Left kidney (tissue), 2 donors: ENCODE measurements around the gene TNFSF10. TPM values are rescaled to one million over a fixed set of nuclear protein-coding genes. Genes with fewer than 3 reads are reported as not detected.

Source experiments
- DNase-seq: peaks from one replicate; pipeline ENCODE4 v3.0.0-alpha.2; 2013
- polyA plus RNA-seq: library from polyadenylated mRNA; unstranded; fragments of 120-200 nt; gene quantifications from one replicate; pipeline ENCODE4 v1.2.1, GENCODE V29; 2013; ENCODE audit not compliant: insufficient read length

Gene TNFSF10
- polyA plus RNA-seq, 1 donor, result 42.4 TPM

DNA sequence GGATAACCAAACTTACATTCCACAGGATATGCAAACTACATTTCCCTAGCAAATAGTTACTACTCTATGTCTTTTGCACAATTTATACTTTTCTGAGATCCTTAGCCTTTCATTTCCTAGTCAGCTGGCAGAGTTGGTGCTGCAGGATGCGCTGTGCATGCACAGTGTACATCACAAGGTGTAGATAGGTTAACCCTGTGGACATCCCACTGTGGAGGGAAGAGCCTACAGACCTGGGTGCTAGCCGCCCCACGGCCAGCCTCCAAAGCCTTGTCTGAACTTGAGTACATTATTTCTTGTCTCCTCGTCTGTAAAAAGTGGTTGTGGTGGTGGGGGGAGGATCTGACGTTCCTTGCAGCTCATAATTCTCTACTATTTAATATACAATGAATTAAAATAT is 3.5 kb downstream of the TNFSF10 start:
- DNase-seq, result no peak

DNA sequence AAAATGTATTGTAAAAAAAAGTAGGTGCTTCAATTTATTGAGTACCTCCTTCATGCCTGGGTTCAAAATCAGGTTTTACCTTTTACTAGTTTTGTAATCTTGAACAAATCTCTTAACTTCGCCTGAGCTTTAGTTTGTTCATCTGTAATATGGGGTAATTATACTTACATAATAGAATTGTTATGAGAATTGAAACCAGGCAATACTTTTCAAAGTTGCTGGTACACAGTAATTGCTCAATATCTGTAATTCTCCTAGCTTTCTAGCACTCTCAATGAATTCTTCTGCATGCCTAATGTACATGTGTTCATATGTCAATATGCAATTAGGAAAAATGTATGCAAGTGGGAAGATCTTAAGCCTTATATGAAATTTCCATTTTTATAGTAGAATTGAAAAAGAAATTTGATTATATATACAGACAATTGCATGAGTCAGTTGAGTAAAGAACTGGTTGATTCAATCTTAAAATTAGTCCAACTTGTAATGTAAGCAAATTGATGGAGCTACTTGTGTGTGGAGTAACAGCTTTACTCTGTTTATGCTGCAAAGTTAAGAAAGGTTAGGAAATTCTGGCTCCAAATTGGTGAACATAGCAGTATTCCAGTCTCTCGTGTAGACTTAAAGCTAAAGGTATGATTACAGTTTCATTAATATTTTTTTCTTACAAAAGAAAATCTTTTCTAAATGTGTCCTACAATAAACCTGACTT is 4.1 kb downstream of the TNFSF10 start:
- DNase-seq, result no peak

DNA sequence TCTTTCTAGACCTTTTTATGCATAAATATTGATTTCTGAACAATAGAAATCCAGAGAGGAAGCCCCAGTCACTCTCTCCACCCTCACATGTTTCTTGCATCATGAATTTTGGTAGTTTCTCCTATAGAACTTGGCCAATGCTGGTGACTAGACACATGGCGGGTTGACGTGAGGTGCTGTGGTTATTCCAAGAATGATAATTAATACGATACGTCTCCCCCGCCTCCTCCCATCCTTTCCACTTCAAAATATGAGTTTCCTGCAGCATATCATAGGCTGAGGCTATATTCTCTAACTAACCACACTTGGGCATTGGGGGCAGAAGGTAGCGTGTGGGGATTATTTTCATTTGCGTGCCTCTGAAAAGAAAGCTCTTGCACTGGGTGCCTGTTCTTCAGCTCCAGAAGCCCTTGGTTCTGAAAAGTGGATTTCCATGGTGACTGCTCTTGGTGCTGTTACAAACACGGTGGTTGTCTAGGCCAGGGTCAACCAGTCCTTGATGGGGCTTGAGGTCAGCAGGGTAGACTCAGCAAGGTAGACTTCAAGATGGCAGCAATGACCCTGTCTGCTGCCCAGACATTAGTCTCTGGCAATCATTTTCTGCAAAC is 5.3 kb downstream of the TNFSF10 start:
- DNase-seq, result no peak

DNA sequence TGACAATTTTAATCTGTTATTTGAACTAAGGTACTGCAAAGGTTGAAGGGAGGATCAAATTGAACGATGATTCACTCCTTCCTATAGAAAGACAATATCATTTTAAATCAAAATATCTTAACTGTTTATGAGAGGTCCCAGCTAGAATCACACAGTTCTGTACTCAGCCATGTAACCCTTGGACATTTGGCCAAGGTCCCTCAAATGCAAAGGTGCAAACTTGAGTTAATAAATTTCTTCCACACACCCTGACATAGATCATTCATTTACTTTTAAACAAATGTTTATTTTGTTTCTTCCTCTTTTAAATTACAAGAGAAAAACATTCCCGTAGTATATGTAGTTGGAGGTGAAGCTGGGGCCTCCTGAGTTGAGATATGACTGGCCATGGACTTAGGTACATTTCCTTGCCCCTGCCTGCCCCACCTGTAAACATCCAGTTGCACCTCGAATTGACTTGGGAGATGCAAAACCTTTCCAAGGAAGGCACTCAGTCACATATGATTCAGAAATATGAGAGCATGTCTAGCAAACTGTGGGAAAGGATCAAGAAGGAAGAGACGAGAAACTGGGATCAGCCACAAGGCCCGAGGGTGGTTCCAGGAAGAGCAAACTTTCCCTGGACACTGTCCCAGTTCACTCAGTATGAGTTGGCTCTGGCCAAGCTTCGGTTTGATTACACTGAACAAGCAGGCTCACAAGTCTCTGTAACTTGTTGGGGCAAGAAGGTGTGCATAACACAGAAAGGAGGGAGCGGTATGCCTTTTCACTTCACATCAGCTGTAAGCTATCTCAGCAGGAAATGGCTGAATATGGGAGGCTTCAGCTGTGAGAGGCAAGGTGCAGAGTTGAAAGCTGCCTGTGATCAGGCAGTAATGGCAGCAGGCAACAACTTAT is 6.7 kb downstream of the TNFSF10 start:
- DNase-seq, result no peak

DNA sequence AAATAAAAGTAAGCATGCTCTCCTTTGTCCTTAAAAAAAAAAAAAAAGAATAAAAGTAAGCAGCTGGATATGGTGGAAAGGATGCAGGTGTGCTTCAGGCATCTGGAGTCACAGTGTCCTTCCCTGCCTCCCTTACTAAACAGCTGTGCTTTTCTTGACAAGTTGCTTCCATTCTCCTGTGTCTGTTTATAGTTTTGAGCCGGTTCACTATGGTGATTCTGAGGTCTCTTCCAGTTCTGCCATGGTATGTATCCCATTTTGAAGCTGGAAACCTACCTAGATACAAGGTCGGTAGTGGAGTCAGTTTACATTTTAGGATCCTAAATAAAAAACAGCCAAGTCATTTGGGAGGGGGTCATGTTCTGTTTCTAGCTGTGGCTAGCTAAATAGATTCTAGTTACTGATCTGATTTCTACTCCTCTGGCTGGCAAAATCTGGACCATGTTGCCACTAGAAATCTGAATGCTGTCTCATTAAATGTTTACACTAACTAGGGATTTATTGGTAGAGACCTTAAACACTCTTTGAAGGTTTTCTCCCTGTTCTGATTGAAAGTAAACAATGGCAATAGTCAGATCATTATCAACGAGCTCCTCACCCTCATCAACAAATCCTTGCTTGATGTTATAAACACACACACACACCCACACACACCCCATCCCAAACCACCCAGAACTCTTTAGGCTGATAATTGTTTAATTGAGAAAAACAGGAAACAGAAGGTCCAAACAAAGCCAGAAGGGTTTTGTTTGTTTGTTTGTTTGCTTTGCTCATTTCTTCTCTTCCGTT is 7.9 kb downstream of the TNFSF10 start:
- DNase-seq, result peak; percentile 12

DNA sequence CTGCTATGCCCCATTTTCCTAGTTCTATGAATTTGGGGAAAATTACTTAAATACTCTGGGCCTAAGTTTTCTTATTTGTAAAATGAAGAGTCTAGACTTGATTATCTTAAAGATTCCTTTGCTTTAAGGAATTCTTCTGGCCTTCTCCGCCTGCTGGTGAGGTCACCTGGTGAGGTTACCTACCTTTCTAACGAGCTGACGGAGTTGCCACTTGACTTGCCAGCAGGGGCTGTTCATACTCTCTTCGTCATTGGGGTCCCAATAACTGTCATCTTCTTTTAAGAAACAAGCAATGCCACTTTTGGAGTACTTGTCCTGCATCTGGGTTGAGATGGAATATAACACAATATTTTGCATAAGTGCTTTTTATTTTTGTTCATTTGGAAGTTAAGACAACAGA is 8.6 kb downstream of the TNFSF10 start:
- DNase-seq, result no peak

DNA sequence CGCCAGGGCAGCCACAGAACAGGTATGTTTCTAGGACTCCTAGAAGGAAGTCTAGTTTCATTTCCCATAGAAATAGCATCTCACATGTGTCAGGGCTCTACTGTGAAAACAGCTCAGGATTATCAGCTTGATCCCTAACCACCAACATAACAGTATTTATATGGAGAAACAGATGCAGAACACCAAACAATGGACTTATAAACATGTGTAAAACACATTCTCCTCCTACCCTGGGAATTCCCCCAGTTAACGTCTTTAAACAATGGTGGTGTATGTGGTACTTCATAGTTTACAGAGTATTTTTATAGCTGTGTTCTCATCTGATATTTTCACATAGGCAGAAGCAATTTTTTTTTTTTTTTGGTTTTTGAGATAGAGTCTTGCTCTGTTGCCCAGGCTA is 9.7 kb downstream of the TNFSF10 start:
- no peak for DNase-seq

DNA sequence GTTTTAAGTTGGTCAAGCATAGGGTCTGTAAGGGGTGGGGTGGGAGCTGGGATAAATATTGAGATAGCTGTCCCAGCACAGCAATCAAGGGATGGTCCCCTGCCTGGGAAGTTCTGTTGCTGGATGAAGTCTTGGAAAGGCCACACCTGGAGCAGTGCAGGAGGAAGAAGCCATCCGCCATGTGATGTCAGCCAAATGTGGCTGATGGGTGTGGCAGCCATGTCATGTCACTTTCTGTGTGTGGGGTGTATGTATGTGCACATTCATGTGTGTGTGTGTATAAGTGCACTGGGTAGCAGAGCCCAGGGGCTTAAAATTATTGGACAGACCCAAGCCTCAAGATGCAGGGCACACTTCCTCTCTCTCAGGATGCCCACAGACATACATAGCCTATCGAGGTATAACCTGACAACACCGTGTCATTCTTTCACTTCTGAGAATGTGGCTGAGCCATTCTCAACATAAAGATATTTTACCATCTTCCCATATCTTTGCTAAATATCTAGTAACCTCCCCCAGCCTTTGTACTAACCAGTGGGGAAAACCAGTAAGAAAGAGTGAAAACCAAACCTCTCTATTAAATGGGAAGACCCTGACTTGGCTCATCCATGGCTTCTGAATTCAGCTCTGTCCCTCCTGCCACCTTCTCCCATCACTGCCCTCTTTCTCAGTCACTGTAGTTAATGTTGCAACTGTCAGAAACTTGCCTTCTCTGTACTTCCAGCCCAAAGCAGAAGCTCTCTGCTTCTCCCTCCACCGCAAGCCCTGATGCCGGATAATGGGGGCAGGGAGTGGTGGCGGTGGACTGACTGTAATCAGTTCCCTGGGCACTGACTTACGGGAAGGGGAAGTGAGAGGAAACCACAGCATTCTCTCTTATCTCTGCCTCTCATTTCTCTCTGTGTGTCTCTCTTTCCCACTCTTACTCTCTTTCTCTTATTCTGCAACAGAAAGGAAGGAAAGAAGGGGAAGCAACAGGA is 11.2 kb downstream of the TNFSF10 start:
- DNase-seq, result no peak

DNA sequence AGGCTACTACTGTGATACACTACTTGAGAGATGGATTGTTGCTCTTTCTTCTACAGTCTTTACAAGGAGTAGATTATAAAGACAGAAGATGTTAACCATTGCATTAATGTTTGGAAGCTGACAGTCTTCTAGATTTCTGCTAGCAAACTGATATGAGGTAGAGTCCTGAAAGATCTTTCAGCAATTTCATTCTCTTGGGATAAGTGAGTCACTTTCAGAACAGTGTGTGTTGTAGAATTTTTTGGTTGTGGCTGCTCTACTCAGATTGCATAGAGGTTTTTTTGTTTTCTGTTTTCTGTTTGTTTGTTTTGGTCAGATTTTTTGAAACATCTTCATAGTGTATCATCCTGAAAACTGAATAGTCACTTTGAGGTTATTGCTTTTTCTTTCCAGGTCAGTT is 17.1 kb downstream of the TNFSF10 start:
- DNase-seq, result no peak

DNA sequence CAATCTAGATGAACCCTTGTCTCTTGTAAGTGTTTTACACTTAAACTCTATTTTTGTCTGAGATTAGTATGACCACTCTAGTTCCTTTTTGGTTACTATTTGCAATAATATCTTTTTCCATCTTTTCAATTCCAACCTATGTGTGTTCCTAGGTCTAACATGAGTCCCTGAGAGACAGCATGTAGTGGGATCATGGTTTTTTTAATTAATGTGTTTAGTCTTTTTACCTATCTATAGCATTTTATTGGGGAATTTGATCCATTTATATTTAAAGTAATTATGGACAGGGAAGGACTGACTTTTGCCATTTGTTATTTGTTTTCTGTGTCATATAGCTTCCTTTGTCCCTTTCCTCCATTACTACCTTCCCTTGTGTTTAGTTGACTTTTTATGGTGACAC is 21.7 kb downstream of the TNFSF10 start:
- DNase-seq, result no peak

DNA sequence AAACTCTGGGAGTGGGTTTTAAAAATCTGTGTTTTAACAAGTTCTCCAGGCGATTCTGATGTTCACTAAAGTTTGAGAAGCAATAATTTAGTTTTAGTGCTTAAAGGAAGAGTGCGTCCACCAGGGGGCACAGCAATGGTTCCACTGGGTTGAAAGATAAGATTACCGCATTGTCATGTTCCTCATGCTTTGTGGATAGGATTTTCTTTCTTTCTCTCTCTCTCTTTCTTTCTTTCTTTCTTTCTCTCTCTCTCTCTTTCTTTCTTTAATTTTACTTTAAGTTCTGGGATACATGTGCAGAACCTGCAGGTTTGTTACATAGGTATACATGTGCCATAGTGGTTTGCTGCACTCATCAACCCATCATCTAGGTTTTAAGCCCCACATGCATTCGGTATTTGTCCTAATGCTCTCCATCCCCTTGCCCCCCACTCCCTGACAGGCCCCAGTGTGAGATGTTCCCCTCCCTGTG is 33.0 kb downstream of the TNFSF10 start:
- DNase-seq, result peak; percentile 68

DNA sequence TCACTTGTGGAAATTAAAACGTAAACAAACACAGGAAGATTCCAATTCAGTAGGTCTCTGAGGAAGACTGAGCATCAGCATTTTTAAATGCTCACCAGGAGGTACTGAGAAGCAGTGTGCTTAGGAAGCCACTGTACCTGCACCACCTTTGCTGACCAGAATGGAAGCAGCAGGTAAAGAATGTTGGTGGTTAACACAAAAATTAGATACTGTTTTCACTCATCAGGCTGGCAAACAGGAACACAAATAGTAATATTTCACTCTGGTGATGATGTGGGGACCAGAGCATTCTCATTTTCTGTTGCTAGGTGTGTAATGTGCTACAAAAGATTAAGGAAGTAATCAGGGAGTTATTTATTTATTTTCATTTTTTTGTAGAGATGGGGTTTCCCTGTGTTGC is 45.1 kb downstream of the TNFSF10 start:
- DNase-seq, result no peak

DNA sequence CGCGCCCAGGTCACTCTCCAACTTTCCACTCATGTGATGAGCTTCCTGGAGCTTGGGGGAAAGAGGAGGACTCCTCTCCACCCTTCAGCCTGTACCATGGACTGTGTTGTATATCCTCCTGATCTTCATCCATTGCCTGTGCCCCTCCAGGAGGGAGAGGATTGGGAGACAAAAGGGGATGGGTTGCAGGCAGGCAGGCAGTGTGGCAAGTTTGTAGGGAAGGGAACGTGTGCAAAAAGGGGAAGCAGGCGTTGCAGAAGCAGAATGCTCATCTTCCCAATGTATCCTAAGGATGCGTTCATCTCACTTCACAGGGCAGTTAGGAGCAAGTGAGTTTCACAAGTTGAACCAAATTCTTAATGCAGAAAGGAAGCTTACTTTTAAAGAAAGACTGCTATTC is 46.9 kb downstream of the TNFSF10 start:
- DNase-seq, result no peak

DNA sequence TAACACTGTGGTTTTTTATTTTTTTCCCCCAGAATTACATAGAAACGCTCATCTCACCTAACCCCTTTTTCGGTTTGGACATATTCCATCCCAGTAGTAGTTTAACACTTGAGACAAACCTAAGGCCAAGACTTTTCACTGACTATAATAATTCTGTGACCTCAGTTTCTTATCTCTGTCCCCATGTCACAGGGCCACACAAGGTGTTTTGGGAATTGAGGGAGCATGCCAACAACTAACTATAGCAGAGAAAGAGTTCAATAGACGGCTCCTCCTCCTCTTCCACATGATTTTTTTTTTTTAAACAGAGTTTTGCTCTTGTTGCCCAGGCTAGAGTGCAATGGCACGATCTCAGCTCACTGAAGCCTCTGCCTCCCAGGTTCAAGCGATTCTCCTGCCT is 47.5 kb downstream of the TNFSF10 start:
- DNase-seq, result no peak

DNA sequence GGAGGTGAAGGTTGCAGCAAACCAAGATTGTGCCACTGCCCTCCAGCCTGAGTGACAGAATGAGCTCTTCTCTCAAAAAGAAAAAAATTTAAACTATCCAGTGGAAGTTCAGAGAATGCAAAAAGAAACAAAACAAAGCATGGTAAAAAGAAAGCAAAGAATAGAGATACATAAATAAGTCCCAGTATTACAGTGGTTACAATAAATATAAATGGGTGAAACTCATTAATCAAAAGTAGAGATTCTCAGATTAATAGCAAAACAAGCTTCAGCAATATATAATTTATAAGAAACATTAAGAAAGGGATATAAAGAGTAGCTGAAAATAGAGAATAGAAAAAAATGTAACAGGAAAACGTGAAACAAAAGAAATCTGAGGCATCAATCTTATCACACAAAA is 51.3 kb downstream of the TNFSF10 start:
- DNase-seq, result no peak

DNA sequence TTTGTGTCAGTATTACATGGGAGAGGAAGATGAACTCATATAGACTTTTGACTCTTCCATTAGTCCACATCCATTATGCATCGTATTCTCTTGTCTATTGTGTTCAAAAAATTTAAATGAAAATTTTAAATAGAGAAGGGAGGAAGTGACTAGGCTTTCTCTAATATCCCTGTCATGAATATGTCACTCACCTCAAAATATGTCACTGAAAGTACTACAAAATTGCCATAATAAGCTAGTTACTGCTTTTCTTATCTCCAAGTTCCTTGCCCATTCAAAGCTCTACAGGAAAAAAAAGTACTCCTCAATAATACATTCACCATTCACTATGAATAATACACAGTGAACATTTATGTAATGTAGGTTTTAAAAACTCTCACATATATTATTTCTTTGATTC is 52.6 kb downstream of the TNFSF10 start:
- no peak for DNase-seq

DNA sequence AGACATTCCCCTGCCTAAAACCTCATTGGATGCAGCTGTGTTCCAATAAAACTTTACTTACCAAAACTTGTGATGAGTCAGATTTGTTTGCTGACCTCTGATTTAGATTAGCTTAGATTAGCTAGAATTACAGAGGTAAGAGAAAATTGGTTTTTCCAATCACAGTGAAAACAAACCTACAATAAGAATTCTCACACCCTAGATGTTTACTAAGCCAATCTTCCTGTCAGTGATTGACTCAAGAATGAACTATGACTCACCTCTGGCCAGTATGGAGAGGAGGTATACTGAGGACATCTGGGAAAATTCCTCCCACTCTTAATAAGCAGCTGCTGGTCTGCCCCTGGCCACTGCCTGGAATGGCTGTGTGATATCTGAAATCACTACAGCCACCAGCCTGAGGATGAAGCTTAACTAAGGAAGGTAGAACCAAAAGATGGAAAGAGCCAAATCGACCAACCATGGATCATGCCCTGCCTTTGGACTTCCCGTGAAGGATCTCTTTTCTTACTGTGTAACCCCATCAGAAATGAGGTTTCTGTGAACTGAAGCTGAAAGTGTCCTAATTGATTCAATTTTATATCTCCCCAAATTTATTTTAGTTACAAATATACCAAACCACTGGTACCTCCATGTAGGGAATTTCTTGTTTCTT is 55.9 kb downstream of the TNFSF10 start:
- DNase-seq, result no peak

DNA sequence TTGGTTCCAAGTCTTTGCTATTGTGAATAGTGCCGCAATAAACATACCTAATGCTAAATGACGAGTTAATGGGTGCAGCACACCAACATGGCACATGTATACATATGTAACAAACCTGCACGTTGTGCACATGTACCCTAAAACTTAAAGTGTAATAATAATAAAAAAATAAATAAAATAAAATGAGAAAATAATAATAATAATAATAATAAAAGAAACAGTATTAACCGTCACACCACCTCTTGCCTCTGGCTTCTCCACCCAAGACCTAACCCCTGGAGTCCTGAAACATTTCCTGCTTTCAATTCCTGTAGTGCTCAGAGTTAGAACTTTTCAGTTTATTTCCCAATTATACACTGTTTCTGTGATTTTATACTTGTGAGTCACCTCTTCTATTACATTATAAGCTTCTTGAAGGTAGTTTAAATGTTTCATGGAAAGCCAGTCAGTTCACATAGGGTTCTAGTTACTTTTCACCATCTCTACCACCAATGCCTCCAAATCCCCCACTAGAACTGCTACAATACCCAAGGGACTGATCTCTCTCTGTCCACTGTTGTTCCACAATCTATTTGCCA is 56.6 kb downstream of the TNFSF10 start:
- DNase-seq, result no peak

DNA sequence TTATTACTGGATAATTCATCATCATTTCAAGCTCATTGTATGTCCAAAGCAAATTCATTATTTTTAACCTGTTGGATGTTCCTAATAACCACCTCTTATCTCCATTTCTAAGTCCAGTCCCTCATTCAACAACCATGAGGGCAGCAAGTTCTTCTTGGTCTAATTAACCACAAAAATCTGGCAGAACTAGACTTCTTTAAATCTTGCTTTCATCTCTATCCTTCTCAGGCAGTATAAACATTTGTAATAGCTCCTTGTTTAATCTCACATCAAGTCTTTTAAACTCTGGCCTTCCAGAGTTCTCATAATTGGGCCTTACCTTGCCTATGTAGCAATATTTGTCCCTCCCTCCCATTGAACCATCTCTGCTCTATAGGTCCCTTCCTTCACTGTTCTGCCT is 57.9 kb downstream of the TNFSF10 start:
- DNase-seq, result no peak

DNA sequence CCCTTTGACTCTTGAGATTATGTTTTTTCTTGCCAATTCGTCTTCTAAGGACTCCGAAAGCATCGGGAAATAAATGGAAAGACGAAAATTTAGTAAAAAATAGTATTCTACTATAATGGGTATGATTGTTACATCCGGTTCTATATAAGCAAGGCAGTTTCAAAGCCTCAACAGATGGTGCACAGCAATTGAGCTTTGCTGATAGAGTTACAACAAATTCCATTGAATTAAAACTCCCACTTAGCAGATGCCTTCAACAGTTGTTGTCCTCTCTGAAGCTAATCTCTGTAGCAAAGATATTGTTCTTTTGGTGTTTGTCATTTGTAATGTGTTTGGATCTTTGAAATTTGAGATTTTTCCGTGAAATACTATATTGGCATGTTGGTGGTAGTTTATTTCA is 58.9 kb downstream of the TNFSF10 start:
- DNase-seq, result no peak
